Muscle layer of colon (tissue), 2 donors: ENCODE results near the gene DPF3.

ENCODE experiments used
- H3K27ac ChIP-seq: one replicate; pipeline ENCODE4 v1.7.0; 2013; ENCODE audit warnings: low read depth, mild to moderate bottlenecking, low read length, moderate library complexity
- H3K27me3 ChIP-seq, 2 donors: one replicate each; pipeline ENCODE4 v1.7.0; 2013; ENCODE audit warnings: low read length in 2 of 2, mild to moderate bottlenecking in 2 of 2; ENCODE audit not compliant: insufficient read depth in 2 of 2, control insufficient read depth in 1 of 2
- H3K36me3 ChIP-seq: one replicate; pipeline ENCODE4 v1.7.0; 2013; ENCODE audit warnings: mild to moderate bottlenecking, low read length; ENCODE audit not compliant: insufficient read depth
- H3K4me1 ChIP-seq: one replicate; pipeline ENCODE4 v1.7.0; 2013; ENCODE audit warnings: mild to moderate bottlenecking, low read length; ENCODE audit not compliant: insufficient read depth
- H3K4me3 ChIP-seq, 2 donors: one replicate each; pipeline ENCODE4 v1.7.0; 2013; ENCODE audit warnings: low read length in 2 of 2, low read depth in 1 of 2, mild to moderate bottlenecking in 1 of 2, moderate library complexity in 1 of 2
- H3K9ac ChIP-seq: one replicate; pipeline ENCODE4 v1.7.0; 2013; ENCODE audit warnings: low read length
- H3K9me3 ChIP-seq: one replicate; pipeline ENCODE4 v1.7.0; 2013; ENCODE audit warnings: mild to moderate bottlenecking, low read length
- donor health status: abdominal sarcoma.
- donor health status: Adenocarcinoma of cecum.

Gene DPF3

GRCh38 chr14:72630374-72630773 is 263.5 kb downstream of the DPF3 start:
- no peak overlapping the region for H3K27ac ChIP-seq
- no peaks in the 10 kb centered on the region for H3K4me1 ChIP-seq

GRCh38 chr14:72629534-72629933 is 264.4 kb downstream of the DPF3 start:
- Histone ChIP-seq H3K36me3 (no peaks in the 10 kb centered on the region), H3K27ac (no peak overlapping the region), H3K4me3 (no peak overlapping the region), H3K27me3 (no peaks in the 10 kb centered on the region), H3K4me1 (no peaks in the 10 kb centered on the region), H3K9ac (no peak overlapping the region), H3K9me3 (no peaks in the 10 kb centered on the region)

More at GRCh38 chr14:72630374-72630773, 263.5 kb downstream of the DPF3 start:
- Histone ChIP-seq H3K27me3 (no peaks in the 10 kb centered on the region), H3K9ac (no peak overlapping the region), H3K36me3 (no peaks in the 10 kb centered on the region), H3K4me3 (no peak overlapping the region), H3K9me3 (no peaks in the 10 kb centered on the region)

- Histone ChIP-seq H3K4me3 (no peak overlapping the region), H3K36me3 (no peaks in the 10 kb centered on the region), H3K9ac (no peak overlapping the region), H3K27me3 (no peaks in the 10 kb centered on the region), H3K27ac (no peak overlapping the region), H3K9me3 (no peaks in the 10 kb centered on the region), H3K4me1 (no peaks in the 10 kb centered on the region)
Measured at GRCh38 chr14:72625689-72626088, 268.2 kb downstream of the DPF3 start.

DNA sequence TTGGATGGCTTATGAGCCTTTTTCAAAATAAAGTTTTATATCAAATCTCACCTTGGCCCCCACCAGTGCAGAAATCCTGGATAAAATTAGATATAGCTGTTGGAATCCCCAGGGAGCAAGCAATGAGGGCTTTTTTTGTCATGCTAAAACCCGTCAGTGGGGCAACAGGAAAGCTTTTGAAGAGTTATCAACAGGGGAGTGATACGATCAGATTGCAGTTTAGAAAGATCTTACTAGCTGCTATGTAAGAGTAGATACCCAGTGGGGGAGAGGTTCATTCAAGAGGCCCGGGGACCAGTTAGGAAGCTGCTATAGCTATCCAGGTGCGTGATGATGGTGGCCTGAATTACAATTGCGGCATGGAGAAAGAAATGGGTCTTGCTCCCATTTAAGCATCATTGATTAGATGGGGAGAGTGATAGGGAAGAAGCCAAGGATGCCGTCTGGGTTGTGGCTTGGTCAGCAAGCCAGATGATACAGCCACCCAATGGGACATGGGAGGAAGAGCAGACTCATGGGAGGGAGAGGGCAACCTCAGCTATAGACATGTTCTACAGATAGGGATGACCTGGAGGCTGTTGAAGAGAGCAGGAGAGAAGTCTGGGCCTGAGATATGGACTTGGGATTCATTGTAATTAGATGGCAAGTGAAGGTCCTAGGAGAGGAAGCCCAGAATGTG is 272.4 kb downstream of the DPF3 start:
- H3K36me3 ChIP-seq: no peaks in the 10 kb centered on the region

GRCh38 chr14:72619881-72620280 is 274.0 kb downstream of the DPF3 start:
- H3K4me3 ChIP-seq: no peak overlapping the region
- no peaks in the 10 kb centered on the region for H3K36me3 ChIP-seq
- no peaks in the 10 kb centered on the region for H3K9me3 ChIP-seq
- no peak overlapping the region for H3K27ac ChIP-seq
- no peaks in the 10 kb centered on the region for H3K27me3 ChIP-seq
- H3K9ac ChIP-seq: no peak overlapping the region
- peaks cover 20% of the 10 kb centered on the region for H3K4me1 ChIP-seq

More for the DNA sequence above, 272.4 kb downstream of the DPF3 start:
- Histone ChIP-seq H3K9me3 (no peaks in the 10 kb centered on the region), H3K27ac (no peak overlapping the region), H3K9ac (no peak overlapping the region), H3K4me1 (peaks cover 10% of the 10 kb centered on the region), H3K4me3 (no peak overlapping the region), H3K27me3 (no peaks in the 10 kb centered on the region)

DNA sequence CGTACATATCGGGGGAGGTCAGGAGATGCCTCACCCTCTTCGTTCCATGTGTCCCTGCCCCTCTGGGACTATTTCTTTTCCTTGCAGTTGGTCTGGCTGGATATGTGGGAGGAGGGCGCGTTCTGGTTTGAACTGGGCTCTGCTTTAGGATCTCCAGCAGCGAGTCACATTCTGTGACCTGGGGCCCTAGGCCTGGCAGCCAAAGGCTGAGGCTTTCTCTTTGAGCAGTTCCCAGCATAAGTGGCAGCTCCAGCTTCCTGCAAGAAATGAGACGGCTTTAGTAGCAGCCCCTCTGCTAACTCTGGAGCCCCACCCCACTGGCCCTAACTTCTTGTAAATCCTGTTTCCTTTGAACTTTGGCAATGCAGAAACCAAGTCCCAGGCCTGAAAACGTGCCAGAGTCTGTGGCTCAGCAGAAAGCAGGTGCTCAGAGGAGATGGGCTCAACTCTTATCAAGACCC is 274.8 kb downstream of the DPF3 start:
- Histone ChIP-seq H3K4me1 (peaks cover 20% of the 10 kb centered on the region), H3K9me3 (no peaks in the 10 kb centered on the region), H3K36me3 (no peaks in the 10 kb centered on the region), H3K27me3 (no peaks in the 10 kb centered on the region), H3K9ac (no peak overlapping the region), H3K4me3 (no peak overlapping the region), H3K27ac (no peak overlapping the region)

DNA sequence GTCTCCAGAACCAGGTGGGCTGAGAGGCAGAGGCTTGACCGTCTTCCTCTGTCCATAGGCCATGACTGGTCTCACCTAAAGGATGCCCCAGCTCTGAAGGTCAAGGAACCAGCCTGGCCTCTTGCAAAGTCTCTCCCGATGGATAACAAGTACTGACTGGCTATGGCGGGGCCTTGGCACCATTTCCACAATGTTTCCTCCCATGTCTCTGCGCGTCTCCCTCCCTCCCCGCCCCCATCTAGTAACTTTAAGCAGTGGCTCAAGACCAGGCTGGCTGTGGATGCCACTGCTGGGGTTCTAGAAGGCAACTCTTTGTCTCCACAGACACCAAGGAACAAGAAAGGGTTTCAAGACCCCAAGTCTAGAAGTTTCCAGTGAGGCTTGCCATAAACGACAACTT is 275.5 kb downstream of the DPF3 start:
- Histone ChIP-seq H3K27ac (no peak overlapping the region), H3K9me3 (no peaks in the 10 kb centered on the region), H3K4me1 (peaks cover 20% of the 10 kb centered on the region)

GRCh38 chr14:72617391-72618031 is 276.4 kb downstream of the DPF3 start:
- H3K27me3 ChIP-seq: no peaks in the 10 kb centered on the region
- no peak overlapping the region for H3K9ac ChIP-seq
- H3K4me3 ChIP-seq: no peak overlapping the region
- no peak overlapping the region for H3K27ac ChIP-seq
- no peaks in the 10 kb centered on the region for H3K9me3 ChIP-seq
- no peaks in the 10 kb centered on the region for H3K36me3 ChIP-seq
- peaks cover 20% of the 10 kb centered on the region for H3K4me1 ChIP-seq

More for the DNA sequence above, 275.5 kb downstream of the DPF3 start:
- Histone ChIP-seq H3K27me3 (no peaks in the 10 kb centered on the region), H3K9ac (no peak overlapping the region), H3K36me3 (no peaks in the 10 kb centered on the region), H3K4me3 (no peak overlapping the region)

DNA sequence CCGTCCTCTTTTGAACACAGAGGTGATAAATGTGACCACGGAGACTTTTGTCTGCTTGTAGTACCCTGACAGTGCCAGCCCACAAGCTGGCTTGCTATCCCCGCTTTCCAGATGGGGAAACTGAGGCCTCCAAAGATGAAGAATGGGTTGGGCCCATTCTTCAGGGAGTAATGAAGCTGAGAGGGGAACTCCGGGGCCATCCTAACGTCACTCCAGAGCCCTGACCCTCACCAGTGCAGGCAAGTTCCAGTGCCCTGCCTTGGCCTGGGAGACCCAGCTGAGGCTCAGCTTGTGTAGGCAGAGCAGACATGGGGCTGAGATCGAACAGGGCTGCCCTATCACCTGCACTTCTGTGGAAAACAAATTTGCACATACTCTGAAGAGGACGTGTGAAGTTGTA is 277.1 kb downstream of the DPF3 start:
- Histone ChIP-seq H3K4me1 (peaks cover 20% of the 10 kb centered on the region), H3K36me3 (no peaks in the 10 kb centered on the region), H3K9ac (no peak overlapping the region), H3K27ac (no peak overlapping the region), H3K9me3 (no peaks in the 10 kb centered on the region), H3K27me3 (no peaks in the 10 kb centered on the region), H3K4me3 (no peak overlapping the region)

- H3K36me3 ChIP-seq: no peaks in the 10 kb centered on the region
- H3K9me3 ChIP-seq: no peaks in the 10 kb centered on the region
- H3K4me1 ChIP-seq: peaks cover 20% of the 10 kb centered on the region
- H3K27me3 ChIP-seq: no peaks in the 10 kb centered on the region
- H3K27ac ChIP-seq: no peak overlapping the region
- no peak overlapping the region for H3K9ac ChIP-seq
- no peak overlapping the region for H3K4me3 ChIP-seq
Measured at GRCh38 chr14:72616294-72616693, 277.6 kb downstream of the DPF3 start.

DNA sequence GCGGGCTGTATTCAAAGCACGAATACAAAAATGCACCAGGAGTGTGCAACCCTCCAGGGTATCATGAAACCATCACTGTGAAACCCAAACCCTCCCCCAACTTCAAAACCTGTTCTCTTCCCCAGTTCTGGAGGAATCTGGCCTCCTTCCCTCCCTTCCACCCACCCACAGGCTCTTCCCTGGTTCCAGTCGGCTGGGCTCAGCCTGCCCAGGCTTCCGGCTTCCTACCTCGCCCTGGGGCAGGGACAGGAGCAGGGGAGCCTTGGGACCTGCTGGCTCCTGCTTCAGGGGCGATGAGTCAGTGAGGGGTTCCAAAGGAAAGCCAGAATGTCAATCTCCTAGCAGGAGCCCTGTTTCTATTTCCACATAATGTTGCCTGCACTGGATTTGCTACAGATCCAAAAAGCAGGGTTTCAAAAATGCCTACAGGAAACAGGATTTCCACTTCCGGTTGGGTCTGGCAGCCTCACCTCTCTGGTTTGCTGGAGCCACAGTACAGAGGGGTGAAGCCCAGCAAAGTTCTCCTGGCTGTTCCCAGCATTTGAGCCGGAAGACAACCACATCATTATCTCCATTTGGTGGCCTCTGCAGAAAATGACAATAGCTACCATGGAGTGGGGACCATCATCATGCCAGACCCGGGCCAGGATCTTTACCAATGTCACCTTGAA is 278.3 kb downstream of the DPF3 start:
- Histone ChIP-seq H3K4me3 (no peak overlapping the region), H3K9me3 (no peaks in the 10 kb centered on the region), H3K27ac (no peak overlapping the region), H3K27me3 (no peaks in the 10 kb centered on the region), H3K4me1 (peaks cover 20% of the 10 kb centered on the region), H3K36me3 (no peaks in the 10 kb centered on the region), H3K9ac (no peak overlapping the region)
